Activated naive CD4-positive, alpha-beta T cell (primary cell): ENCODE data around the gene MEN1.

Experiments
- DNase-seq, 4 experiments: peaks; one replicate each; lab custom pipeline; 2025; lab: John Stamatoyannopoulos, UW

Gene MEN1

DNA sequence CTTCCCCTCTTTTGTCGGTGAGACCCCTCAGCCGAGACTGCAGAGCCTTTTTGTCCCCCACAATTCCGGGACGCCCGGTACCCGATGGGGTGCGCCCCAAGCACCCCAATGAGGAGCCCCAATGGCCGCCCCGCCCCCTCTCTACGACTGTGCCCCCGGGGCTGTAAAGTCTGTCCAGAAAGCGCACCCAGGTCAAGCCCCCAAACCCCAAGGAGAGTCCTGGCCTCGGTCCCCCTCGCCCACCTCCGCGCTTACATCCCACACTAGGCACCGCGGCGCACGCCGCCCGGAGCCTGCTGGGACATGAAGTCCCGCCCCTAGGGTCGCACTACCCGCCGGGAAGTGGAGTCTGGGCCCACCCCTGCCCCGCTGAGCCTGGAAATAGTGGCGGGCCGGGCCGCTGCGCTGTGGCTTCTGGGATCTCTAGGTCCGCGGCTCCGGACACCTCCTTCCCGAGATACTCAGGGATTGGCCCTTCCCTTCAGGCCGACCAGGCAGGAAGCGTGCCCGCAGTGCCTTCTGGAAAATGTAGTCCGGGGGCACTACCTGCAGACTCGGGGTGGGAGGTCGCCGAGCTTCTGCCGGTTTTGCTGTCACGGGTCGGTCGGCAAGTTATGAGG, at the start of gene MEN1:
TSS of gene MEN1 (minus strand) at position 281 of the 620 bp plus-strand sequence. CDS start 442 bp downstream, outside the sequence.
- DNase-seq, result peak; percentile 51 to 69 (median 64)

DNA sequence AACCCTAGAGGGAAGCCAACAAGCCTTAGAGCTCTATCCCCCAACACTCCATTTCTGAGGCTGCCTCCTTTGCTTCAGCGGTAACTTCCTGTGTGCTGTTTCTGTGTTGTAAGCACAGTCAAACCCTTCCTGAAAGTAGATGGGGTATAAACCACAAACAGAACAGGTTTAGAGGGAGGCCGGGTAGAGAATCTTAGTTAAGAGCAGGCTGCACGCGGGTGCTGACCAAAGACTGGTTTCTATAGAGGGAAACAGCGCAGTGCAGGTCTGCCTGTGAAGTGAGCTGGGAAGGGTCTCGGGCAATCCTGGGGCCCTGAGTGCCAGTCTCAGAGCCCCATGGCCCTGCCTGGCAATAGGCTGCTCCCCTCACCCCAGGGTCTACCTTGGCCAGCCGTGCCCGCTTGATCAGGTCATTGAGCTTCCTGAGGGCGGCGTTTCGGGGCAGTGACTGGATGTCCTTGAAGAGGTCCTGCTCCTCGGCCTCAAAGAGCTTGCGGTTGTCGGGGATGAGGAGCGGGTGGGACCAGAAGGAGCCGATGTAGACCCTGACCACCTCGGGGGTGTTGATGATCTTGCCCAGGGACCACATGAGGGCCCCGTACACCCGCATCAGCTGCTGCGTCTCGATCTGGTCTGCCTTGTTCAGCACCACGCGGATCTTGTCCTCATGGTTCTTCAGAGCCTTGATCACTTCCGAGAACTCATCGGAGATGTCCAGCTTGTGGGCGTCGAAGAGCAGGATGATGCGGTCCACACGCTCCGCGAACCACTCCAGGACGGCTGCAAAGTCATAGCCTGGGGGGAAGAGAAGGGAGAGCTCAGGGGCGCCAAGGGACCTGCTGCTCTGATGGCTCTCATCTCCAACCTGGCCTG, 49.4 kb upstream of the MEN1 start:
- peak in 1 of 4 experiments; percentile 26 for DNase-seq

DNA sequence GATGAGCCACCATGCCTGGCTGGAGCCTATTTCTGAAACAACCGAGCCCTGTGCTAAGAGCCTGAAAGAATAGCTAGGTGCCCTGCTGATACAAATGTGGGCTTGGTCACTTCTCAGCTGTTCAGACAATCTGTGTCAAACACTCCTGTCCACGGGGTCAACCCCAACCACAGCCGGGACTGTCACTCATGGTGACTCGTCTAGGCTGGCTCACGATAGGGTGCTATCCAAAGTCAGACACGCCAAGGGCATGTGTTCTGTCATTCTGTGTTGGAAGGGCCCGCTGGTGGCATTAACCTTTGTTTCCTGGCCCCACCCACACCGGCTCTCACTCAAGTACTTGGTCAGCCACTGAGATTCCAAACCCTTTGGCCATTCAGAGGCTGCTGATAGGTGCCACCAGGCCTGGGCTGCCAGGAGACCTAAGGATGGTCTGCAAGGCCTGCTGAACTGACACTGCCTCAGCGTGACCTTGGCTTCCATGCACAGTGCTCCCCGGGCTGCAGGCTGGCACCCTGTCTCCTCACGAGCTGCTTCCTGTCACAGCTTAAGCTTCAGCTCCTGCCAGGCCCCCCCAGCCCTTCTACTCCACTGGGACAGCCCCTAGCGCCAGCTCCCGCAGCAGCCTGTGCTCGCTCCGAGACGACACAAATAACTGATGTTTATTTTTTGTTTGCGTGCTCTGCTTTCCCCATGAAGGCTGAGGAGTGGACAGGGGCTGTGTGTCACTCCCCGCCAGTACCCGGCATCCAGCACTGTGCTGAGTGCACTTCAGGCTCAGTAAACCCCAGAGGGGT, 48.3 kb upstream of the MEN1 start:
- peak in 3 of 4 experiments; percentile 35 to 51 (median 37) for DNase-seq

DNA sequence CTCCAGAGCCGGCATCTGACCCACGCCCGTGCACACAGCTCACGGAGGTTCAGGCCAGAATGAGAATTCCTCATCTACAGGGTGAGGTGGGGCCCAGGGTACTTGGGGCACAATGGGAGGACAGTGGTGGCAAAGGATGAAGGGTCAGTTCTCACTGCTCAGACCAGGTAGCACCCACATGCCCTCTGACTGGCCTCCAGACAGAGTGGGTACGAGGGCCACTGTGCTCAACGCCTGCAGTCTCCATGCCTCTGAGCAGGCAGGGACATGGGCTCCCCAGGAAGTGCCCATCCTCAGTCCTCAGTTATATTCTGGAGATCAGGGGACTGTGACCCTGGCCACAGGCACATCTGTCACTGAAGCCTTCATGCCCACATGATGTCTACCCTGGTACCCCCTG, 47.1 kb upstream of the MEN1 start:
- DNase-seq, result no peak

DNA sequence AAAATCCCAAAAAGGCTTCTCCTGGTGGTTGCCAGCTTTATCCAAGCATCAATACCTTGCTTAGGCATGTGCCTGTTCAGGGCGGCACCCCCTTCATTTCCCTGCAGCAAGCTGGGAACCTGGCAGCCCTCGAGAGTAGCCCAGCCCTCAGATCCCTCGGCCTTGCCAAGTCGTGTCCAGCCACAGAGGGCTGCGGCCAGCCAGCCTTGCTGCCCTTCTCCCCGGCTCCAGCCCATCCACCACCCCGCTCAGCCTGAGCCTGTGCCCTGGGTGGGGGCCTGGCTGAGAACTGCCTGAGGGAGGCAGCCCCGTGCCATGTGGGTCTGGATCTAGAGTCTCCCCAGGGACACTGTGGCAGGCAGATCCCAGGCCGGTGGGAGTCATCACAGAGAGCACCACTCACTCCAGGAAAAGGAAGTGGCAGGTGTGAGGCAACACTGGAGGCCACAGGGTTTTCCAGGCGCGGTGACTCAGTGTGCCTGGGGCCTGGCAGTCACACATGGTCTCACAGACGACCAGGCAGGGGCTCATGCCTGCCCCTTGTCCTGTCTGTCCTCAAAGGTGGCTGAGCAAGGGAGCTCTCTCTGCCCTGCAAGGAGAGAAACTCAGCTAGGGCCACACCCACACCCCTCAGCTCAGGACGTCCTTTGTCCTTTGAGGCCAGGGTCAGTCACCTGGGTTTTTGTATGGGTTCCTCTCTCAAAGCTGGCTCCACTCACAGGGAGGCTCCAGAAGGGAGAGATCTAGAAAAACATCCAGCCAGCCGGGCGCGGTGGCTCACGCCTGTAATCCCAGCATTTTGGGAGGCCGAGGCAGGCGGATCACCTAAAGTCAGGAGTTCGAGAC, 46.3 kb upstream of the MEN1 start:
- DNase-seq, result no peak

DNA sequence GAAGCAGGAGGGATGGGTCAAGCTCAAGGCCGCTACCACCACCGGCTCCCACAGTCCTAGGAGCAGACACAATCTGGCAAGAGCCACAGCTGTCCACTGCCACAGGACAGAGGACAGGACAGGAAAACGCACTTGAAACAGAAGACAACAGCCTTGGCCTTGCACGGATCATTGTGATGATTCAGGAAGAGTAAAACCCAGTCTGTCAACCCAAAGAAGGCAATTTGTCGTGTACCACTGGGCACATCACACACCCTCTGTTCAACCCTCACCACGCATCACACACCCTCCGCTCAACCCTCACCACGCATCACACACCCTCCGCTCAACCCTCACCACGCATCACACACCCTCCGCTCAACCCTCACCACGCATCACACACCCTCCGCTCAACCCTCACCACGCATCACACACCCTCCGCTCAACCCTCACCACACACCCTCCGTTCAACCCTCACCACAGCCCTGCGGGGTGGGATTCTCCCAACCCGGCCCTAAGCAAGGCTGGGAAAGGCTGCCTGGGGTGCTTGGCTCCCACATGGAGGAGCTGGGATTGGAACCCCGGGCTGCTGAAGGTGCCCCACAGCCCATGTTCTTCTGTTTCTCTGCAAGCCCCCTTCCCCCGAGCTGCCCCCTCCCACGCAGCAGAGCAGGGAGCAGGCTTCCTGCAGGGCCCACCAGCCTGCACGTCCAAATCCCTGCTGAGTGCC, 45.4 kb upstream of the MEN1 start:
- no peak for DNase-seq

DNA sequence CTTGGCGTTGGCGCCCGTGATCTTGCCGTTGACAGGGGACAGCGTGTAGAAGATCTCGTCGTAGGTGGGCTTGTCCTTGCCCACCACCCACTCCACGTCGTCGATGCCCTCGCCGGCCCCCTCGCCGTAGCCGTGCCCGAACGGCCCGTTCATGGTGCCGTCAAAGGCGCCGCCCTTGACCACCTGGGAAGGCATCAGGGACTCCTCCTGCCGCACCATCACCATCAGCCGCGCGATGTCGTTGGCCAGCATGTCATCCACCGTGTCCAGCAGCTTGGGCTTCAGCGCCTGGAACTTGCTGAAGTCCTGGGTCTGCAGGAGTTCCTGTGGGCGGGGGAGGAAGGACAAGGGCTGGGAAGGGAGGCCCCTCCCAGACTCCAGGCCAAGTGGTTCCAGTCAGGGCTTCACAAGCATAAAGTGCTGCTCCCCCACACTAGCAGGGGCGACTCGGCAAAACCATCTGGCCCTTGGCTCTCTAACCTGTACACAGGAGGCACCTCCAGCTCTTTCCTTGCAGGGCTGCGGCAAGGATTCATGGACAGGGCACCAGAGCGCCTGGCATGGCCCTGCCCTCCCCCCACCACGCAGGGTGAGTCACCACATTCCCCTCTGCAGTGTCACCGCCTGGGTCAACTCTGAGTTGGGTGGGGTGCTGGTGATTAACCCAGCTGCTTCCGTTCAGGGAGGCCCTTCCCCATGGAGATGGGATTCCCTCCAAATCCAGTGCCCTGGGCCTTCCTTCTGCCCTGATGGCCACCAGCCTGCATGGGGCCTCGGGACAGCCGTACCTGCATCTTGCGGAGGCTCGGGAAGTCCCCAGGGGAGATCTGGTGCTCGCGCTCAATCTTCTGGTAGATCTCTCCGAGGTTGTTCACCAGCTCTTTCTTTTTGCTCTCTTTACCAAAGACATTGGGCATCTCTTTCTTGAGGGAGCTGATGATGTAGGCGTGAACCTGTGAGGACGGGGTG, 44.5 kb upstream of the MEN1 start:
- no peak for DNase-seq

DNA sequence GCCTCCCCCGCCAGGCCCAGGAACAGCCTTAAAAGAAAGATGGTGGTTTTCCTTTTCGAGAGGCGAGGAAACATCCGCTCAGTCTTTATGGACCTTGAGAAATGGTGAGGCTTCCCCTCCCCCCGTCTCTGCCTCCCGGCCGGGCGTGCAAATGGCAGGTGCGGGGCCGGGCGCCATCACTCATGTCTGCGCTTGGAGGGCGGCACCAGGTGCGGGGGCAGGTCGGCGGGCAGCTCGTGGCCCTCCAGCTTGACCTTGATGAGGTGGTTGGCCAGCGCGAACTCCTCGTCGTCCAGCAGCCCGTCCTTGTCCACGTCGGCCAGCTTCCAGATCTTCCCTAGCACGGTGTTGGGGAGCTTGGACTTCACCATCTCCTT, 43.8 kb upstream of the MEN1 start:
- no peak for DNase-seq

DNA sequence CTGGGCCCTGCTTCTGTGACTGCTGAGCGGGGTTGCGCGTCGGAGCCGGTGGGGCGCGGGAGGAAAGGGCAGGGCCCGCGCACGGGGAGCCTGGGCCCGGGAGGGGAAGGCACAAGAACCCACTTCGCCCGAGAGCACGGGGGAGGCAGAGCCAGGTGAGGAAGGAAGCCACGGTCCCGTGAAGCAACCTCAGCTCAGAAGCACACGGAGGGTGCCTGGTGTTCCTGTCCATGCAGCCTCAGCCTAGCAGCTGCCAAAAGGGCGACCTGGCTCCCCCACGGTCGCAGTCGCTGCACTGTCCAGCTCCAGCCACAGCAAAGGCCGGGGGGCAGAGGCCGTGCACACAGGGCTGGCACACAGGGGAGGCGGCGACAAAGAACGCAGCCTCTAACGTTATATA, 43.4 kb upstream of the MEN1 start:
- peak in 1 of 4 experiments; percentile 49 for DNase-seq

DNA sequence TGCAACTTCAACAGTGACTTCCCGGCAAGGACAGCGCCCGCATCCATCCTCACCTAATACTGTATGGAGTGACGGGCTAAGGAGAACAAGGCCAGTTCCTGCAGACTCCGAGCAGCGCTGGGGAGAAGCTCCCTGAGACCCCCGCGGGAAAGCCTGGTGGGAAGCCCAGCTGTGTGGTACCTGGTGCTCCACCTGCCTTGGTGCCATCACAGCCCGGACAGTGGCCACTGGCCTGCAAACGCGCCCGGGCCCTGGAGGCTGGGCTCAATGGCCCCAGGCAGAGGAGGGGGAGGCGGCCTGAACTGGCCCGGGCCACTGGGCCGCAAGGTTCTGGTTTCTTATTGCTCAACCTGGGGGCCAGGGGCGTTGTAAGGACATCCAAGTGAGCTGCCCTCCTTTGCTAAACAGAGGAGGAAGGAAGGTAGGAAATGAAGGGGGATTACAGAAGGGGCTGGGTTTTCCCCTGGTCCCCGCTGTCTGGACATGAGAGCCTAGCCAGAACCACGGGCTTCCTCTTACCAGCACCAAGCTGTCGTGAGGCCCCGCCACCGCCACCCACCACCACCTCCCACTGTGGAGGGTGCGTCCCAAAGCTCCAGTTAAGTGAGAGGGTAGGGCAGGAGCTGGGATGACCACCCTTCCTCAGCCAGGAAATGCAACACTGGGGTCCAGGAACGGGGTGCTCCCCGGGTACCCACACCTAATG, 42.6 kb upstream of the MEN1 start:
- DNase-seq, result no peak

DNA sequence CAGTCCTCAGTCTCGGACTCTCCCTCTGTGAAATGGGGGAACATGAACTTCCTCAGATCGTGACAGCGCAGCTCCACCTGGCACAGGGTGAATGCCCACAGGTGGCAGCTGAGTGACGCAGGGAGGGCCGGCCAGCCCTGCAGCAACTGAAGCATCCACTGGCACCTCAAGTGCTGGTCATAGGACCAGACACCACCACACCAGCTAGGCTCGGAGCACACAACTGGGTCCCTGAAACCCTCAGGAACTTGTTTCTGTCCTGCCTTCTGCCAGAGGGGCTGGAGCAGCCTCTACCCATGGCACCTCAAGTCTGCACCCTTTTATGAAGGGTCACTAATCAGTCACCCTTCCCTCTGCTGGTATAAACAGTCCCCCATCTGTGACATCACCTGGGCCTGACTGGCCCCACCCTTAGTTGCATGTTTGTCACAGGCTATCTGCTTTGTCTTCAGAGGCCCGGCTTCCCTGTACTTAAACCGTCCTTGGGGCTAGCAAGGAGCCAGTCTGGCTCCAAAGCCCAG, 41.5 kb upstream of the MEN1 start:
- DNase-seq, result no peak

DNA sequence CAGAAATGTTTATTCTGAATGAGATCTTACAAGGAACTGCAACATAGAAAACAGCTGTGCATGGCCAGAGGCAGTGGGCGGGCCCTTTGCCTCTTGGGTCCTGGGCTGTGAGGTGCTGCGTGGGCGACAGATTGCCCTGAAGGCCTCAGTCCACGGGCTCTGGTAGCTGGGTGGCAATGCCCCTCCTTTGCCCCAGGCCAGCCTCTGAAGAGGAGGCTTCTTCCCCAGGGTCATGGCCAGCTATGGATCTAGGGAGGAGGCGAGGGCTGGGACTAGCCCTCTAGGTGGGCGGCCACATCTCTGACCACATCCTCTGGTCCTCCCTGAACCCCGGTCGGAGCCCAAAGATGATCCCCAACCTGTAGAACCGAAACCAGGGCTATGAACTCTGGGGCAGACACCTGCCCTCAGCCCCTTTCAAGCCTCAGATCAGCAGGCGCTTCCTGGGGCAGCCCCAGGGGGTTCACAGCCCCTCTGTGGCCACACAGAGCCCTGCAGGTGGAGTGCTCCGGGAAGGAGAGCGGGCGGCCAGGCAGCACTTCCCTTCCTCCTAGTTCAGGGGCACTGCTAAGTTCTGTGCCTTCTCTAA, 40.7 kb upstream of the MEN1 start:
- no peak for DNase-seq

DNA sequence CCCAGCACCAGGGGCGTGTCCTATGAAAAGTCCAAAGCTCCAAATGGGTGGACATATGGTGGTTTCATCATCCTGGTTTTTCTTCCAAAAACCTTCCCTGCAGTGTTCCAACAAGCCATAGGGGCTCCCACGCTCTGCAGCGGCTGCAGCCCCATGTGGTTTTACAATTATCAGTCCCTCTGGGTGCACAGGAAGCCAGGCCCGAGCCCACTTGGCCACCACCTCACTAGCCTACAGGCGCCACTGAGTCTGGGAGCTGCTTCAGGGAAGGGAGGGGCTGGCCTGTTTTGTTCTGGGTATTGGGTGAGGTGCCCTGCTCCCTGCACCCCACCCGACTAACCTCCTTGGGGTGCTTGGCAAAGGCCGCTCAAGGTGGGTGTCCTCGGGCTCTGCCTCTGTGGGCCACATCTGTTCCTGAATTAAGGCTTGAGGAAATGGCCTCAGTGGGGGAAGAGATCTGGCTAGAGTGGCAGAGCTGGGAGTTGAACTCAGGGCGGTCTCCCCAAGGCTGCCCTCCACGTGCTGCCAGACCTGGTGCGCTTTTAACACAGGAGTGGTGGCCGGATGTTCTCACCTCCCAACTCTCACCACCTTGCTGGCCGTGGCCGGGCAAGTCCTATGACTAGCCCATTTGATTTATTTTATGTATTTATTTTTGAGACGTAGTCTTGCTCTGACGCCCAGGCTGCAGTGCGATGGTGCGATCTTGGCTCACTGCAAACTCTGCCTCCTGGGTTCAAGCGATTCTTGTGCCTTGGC, 39.4 kb upstream of the MEN1 start:
- DNase-seq, result no peak

DNA sequence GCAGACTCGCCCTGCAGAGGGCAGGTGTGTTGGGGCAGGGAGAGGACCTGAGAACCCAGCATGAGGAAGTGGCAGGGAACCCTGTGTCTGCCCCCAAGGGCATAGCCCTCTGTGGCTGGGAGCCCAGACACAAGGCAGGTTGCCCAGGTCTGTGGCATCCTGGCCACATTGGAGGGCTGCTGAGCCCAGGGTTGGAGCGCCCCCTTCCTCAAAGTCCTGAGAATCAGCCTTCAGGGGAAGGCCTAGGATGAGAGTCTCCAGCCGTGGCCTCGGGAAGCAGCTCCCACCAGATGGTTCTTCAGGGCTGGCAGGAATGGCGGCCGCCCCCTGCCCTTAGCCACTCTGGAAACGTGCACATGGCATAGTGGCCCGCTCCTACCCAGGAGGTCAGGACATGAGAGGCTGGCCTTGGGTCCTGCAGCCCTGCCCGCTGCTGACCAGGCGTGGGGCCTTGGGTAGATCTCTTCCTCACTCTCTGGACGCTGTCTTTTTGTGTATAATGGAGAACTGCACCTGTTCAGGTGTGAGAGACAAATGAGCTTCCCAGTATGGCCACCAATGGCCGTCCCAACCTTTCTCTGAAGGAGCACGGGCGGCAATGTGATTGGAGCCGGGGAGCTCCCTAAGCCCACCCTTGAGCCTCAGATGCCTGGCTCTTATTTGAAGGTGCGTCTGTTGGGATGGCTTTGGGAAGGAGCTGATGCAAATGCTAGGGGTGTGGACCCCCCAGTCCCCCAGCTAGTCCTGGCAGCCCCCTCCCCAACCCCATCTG, 38.7 kb upstream of the MEN1 start:
- no peak for DNase-seq

DNA sequence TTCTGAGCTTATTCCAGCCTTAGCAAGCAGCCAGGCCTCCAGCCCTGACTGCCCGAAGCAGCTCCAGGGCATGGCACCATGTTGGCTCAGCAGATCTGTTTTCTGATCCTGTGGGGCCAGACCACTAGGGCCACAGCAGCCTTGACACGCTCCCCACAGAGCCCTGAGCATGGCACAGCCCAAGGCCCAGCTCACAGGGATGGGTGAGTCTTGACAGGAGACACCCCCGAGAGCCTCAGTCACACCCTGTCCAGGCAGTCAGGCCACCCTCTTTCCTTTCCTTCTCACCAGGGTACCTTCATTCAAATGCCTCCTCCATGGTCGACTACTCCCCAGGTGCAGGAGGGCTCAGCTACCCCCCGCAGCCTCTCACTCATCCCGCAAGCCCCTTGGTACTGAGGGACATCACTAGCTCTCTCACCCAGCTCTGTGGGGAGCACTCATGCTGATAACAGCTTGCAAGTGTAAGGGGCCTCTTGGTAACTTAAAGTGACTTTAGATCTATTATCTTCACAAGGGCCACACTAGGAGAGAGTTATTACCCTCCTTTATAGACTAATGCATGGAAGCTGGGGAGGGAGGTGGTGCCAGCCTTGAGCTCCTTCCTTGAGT, 38.0 kb upstream of the MEN1 start:
- no peak for DNase-seq

DNA sequence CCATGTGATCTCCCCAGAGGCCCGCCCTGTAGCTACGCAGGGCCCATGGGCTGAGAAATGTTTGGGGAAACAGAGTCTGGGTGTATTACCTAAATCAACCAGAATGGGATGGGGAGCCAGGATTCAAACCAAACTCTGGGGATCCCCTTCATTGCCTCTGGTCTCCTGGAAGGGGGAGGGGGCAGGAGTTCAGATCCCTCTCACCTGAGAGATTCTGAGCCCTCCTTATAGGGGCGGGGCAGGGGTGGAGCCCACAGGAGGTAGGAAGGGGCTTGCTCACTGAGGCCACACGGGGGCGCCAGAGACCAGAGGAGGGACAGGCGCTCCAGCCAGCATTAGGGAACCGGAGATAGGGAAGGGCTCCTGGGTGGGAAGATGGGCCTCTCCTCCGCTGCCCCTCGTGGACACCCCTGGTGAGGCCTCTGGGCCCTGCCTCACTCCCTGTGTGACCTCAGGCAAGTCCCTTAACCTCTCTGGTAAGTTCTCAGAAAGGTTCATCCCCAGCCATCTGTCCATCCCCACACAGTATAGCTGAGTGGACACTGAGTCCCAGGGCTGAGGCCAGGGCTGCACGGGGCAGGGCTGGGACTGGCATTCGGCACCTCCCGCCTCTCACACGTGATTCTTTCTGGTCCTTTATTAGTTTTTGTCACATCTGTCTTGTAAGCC, 36.8 kb upstream of the MEN1 start:
- peak; percentile 73 to 94 (median 90) for DNase-seq
